Hematopoietic multipotent progenitor cell treated with erythropoietin and hydrocortisone succinate and interleukin-3 and kit ligand, for 8 days (in vitro differentiated cells): ENCODE results near the gene JARID2.

Source experiments
- DNase-seq: peaks from one replicate; pipeline ENCODE4 v3.0.0-alpha.2; 2015

Gene JARID2

DNA sequence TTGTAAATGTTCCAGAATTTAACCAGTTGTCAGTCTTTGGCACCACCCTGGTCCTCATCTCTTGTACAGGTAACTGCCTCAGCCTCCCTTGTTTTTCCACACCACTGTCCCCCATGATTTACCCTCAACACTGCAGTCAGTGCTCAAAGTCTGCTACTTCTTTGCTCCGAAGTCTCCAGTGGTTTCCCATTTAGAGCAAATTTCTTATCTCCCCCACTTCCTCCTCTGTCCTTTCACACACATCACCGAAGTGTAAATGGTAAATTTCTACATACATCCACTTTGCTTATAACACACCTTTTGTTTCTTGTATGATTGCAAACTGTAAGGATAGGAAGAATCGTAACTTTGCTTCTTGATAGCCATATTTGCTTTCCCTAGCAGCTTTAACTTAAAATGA is 115.3 kb downstream of the JARID2 start:
- DNase-seq: no peak

DNA sequence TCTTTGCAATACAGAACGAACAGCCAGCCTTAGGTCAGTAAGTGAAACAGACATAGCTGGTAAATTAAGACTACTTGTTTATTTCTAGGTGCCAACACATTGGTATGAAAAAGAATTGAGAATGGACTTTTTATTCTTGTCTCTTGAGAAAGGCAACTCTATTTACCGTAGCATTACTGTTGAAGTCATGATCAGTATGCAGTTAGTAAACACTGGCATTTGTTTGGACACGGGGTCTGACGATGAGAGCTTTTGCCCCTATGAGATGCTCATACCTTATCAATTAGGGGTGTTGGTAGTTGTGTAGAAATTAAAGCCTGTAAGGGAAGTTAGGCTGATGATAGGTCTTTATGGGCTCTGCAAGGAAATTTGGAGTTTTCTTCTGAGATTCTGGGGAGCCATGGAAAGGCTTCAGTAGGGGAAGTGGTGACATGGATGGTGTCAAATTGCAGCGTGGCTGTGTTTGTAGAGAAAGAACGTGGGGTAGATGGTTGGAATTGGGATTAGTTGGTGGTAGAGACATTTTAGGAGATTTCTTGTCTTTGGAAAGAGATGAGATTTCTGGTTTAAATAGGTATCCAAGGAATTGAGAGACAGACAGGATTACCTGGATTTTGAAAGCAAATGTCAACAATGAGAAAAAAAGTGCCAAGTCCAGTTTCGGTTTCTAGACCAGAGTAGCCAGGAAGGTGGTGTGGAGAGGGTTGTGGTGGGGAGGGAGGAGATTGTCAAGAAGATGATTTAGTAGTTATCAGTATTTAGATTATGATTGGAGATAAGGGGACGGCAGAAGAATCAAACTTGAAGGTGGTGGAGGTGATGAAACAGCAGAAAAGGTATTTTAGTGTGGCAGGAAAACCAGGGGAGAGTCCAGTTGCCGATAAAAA is 116.6 kb downstream of the JARID2 start:
- DNase-seq: no peak

DNA sequence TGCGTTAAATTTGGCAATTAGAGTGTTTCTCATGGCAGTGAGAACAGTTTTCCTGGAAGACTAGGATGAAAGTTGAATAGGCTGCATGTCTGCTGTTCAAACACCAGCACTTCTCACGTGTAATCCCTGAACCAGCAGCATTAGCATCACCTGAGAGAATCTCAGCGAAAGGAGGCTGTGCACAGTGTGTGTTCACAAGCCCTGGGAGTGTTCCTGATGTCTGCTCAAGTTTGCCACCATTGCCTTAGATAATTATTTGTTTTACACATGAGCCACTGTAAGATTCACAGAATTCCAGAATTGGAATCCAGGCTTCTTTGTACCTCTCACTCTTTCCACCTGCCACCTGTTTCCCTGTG is 117.3 kb downstream of the JARID2 start:
- DNase-seq: no peak

GRCh38 chr6:15363523-15364400 is 117.9 kb downstream of the JARID2 start:
- DNase-seq: no peak

DNA sequence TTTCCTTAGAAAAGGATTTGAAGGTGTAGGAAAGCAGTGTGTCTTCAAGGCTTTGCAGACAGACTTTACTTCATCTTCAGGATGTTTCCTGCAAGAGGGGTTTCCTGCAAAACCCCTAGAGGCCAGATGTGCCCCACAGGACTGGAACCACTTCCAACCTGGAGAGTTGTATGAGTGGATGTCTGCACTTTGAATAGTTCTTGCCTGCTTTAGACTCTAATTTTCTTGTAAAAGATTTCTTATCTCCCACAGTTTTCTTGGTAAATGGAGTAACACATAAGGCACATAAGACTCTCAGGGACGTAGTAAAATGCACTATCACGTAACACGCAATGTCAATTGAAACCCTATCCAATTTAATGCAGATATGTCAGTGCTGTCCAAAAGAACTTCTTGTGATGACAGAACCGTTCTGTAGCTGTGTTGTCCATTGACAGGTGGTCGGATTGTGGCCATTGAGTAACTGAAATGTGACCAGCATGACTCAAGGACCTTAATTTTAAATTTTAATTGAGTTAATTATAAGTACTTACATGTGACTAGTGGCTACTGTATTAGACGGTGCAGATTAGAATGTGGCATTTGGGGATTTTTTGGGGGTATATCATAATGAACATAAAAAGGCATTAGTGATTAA is 118.7 kb downstream of the JARID2 start:
- DNase-seq: no peak

- peak; percentile 87 for DNase-seq
Observed at GRCh38 chr6:15365273-15365687, 119.4 kb downstream of the JARID2 start.

DNA sequence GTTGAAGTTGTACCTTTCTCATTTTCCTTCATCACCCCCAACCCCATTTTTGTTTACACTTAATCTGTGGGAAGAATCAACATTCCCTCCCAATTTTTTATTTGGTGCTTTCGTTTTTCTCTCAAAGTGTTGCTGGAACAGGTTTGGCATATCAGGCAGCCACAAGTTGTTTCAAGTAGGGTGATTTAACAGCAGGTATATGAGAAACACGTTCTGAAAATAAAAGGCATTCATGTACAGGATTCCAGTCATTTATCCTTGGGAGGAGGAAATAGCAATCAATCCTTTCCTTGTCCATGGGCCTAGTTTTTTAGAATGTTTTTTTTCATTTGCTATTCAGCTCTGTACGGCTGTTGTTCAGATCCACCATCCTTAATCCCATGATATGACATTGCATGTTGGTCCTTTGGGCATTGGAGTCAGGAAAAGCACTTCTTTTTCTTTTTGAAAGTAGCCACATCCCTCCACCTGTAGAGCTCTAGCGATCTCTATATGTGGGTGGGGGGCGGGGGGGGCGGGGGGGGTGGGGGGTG is 120.2 kb downstream of the JARID2 start:
- DNase-seq: no peak

DNA sequence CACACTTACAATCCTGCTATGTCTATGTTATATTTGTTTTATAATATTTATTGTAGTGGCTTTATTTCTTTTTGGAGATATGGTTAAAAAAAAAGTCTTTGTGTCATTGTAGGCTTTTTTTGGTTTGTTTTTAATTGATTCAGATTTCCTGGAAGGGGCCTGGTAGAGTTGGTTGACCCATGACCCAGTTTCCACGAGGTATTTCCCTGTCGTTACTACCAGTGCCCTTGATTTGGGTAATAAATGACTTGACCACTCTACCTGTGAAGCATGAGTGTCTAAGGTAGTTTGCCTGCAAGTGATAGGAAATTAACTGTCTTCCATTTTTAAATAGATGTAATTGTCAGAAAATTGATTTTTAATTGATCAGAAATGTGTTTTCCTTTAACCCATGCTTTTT is 121.0 kb downstream of the JARID2 start:
- no peak for DNase-seq

- DNase-seq: no peak
Observed at GRCh38 chr6:15368186-15368585, 122.3 kb downstream of the JARID2 start.

- peak; percentile 63 for DNase-seq
Observed at GRCh38 chr6:15368873-15369272, 123.0 kb downstream of the JARID2 start.

GRCh38 chr6:15369838-15370237 is 124.0 kb downstream of the JARID2 start:
- no peak for DNase-seq

DNA sequence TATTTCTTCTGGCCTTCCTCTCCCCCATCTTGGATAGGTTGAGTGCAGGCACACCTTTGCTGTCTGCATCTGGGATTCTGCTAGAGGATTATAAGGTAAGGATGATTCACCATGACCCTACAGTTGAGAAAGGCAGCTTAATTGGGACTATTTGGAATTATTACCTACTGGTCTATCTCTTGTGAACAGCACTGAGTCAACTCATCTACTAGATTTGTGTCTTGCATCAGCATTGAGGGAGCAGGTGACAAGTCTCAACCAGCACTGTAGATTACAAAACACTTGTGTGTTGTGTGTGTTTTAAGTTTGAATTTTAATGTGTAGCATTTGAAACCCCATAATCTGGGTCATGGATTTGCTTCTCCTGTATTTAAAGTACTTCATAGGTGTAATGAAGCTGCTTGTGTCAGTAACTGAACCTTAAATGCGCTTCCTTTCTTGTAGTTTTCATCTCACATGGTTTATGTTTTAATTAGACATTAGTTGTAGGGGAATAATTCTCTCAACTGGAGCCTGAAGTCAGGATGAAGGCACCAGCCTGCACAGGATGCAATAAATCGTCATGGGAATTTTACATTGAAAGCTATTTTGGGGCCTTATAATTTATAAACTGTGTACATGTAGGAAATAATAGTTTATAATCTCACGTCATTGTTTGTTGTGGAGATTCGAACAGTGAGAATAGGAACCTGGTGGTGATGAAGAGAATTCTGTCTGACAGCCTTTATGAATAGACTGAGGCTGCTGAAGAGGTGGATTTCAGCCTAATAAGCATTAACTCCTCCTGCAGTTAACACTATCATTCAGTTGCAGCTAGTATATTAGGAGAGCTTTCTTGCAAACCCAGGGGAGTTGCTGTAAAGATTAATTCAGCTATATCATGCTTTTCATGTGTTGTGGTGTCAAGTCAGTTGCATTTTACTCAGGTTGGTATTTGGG is 125.1 kb downstream of the JARID2 start:
- no peak for DNase-seq

GRCh38 chr6:15372932-15373331 is 127.1 kb downstream of the JARID2 start:
- no peak for DNase-seq

GRCh38 chr6:15374119-15374518 is 128.2 kb downstream of the JARID2 start:
- DNase-seq: no peak

DNA sequence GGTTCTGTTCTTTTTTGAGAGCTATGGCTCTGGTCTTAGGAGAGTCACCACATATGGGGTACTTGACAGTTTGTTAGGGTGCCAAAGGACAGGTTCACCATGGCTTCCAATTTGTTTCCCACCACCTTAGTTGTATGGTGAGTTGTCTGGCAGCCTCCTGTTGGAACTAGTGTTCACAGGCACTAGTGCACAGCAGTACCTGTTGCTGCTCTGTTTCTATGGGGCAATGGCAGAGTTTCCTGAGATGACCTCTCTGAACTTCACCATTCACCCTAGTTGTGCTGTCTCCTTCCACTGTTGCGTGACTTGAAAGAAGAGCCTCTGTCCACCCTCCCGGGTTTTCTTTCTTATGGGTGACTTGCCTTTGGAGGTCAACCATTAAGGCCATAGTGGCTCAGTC is 129.1 kb downstream of the JARID2 start:
- DNase-seq: no peak

DNA sequence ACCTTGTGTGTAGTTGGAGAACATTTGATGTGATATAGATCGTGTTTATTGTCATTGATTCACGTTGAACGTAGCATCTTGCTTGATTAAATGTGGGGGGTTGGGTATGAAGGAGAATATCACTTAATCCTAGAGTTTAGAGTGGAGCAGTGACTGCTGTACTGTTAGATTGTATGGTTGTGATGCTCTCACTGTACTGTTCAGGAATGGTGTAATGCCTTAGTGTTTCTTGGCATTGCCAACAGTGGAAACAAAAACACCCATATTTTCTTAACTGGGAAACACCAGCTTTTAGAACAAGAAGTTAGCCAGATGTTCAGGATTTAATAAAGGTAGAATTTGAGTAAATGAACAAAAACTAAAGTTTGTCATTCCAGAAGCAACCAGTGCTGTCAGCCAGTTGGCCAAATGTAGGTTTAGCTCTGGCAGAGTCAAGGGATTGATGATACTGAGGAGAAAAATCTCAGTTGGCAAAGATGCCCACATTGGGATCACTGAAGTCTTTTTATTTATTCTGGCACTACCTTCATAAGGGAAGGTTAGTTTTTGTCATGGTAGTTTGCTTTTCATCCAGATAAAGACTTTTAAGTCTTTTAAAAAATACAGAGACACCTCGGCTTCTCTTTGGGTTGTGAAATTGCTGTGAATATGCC is 129.9 kb downstream of the JARID2 start:
- DNase-seq: no peak

DNA sequence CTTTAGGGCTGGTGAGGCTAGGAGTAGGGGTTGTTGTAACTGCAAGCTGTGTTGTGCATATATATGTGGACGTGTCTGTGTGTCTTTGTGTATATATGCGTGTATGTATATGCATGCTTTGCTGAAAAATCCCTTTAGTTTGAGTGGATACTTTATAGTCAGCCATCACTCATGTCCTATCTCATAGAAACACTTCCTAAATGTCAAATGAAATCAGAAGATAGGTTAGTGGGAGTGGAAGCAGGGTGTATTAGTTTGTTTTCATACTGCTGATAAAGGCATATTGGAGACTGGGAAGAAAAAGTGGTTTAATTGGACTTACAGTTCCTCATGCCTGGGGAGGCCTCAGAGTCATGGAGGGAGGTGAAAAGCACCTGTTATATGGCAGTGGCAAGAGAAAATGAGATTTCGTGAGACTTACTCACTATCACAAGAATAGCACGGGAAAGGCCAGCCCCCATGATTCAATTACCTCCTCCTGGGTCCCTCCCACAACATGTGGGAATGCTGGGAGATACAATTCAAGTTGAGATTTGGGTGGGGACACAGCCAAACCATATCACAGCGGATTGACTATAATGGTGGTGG is 131.1 kb downstream of the JARID2 start:
- peak; percentile 49 for DNase-seq

GRCh38 chr6:15378272-15378671 is 132.4 kb downstream of the JARID2 start:
- DNase-seq: no peak

- DNase-seq: peak; percentile 66
Observed at GRCh38 chr6:15378866-15379265, 133.0 kb downstream of the JARID2 start.

DNA sequence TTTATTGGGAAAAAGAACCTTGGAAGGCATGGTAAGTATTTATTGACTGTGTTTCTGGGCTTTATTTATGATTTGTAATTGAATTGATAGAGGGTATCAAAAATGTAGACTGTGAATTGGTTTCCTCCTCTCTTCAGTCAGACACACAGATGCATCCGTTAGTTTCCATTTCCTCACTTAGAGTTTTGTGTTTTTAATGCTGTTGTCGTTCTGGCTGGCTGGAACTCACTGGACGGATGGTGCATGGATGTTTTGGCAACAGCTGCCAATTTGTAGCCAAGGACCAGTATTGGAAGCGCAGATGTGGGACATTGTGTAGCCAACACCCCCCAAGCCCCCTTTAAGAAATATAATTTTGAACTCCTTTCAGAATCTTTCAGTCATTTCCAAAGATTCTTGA is 134.5 kb downstream of the JARID2 start:
- no peak for DNase-seq

GRCh38 chr6:15382089-15382488 is 136.2 kb downstream of the JARID2 start:
- no peak for DNase-seq
